ENCODE data around the gene OXT.
"Not testable (repeated sequence)": the region's sequence is repeated elsewhere in the genome, so short reads cannot be mapped to it uniquely, and the experiment has no call there.

Gene OXT

GRCh38 chr20:3068075-3068474 lies 3.3 kb upstream of the OXT start:
- H3K4me3 ChIP-seq, result no peak overlapping the region
- H3K9me3 ChIP-seq (ENCODE audit: low read depth, low read length), result no peaks in the 10 kb centered on the region
- no peak overlapping the region for H3K9ac ChIP-seq (ENCODE audit: insufficient read length)
- no peaks in the 10 kb centered on the region for H3K36me3 ChIP-seq (ENCODE audit: insufficient read depth, low read length)
- TF ChIP-seq EZH2 (IDR thresholded peaks at IDR 0.05), result no peak
- TF ChIP-seq FOXP2 (optimal IDR thresholded peaks at IDR 0.05; ENCODE audit: control extremely low read depth, extremely low read length, insufficient read depth), result no peak
- no peak for TF ChIP-seq POLR2AphosphoS5 (IDR thresholded peaks at IDR 0.05; ENCODE audit: borderline replicate concordance, low read depth, low read length)
- no peak overlapping the region for H3K27ac ChIP-seq
- DNase-seq (ENCODE audit: low read depth, low spot score), result no peak

GRCh38 chr20:3068986-3069900 lies 2.2 kb upstream of the OXT start:
- Histone ChIP-seq H3K36me3 (ENCODE audit: insufficient read depth, low read length) (no peaks in the 10 kb centered on the region), H3K9me3 (ENCODE audit: low read depth, low read length) (no peaks in the 10 kb centered on the region), H3K4me3 (no peak overlapping the region), H3K27ac (no peak overlapping the region), H3K9ac (ENCODE audit: insufficient read length) (no peak overlapping the region)
- TF ChIP-seq EZH2 (IDR thresholded peaks at IDR 0.05), result no peak
- TF ChIP-seq FOXP2 (optimal IDR thresholded peaks at IDR 0.05; ENCODE audit: control extremely low read depth, extremely low read length, insufficient read depth), result no peak
- TF ChIP-seq POLR2AphosphoS5 (IDR thresholded peaks at IDR 0.05; ENCODE audit: borderline replicate concordance, low read depth, low read length), result no peak
- DNase-seq (ENCODE audit: low read depth, low spot score), result no peak

- DNase-seq (ENCODE audit: low read depth, low spot score), result no peak
- Histone ChIP-seq H3K9me3 (ENCODE audit: low read depth, low read length) (no peaks in the 10 kb centered on the region), H3K9ac (ENCODE audit: insufficient read length) (no peak overlapping the region), H3K4me3 (no peak overlapping the region), H3K36me3 (ENCODE audit: insufficient read depth, low read length) (no peaks in the 10 kb centered on the region), H3K27ac (no peak overlapping the region)
- TF ChIP-seq FOXP2 (optimal IDR thresholded peaks at IDR 0.05; ENCODE audit: control extremely low read depth, extremely low read length, insufficient read depth) (no peak), EZH2 (IDR thresholded peaks at IDR 0.05) (no peak), POLR2AphosphoS5 (IDR thresholded peaks at IDR 0.05; ENCODE audit: borderline replicate concordance, low read depth, low read length) (no peak)
These were observed 695 bp upstream of the OXT start for GRCh38 chr20:3070725-3071124.

GRCh38 chr20:3071266-3071609 lies 182 bp upstream of the OXT start:
- no peak for TF ChIP-seq POLR2AphosphoS5 (IDR thresholded peaks at IDR 0.05; ENCODE audit: borderline replicate concordance, low read depth, low read length)
- no peak for TF ChIP-seq FOXP2 (optimal IDR thresholded peaks at IDR 0.05; ENCODE audit: control extremely low read depth, extremely low read length, insufficient read depth)
- TF ChIP-seq EZH2 (IDR thresholded peaks at IDR 0.05), result no peak
- Histone ChIP-seq H3K36me3 (ENCODE audit: insufficient read depth, low read length) (no peaks in the 10 kb centered on the region), H3K27ac (no peak overlapping the region), H3K4me3 (no peak overlapping the region), H3K9ac (ENCODE audit: insufficient read length) (no peak overlapping the region), H3K9me3 (ENCODE audit: low read depth, low read length) (no peaks in the 10 kb centered on the region)
- DNase-seq (ENCODE audit: low read depth, low spot score), result no peak

- TF ChIP-seq EZH2 (IDR thresholded peaks at IDR 0.05), result no peak
- no peak for TF ChIP-seq POLR2AphosphoS5 (IDR thresholded peaks at IDR 0.05; ENCODE audit: borderline replicate concordance, low read depth, low read length)
- no peak for TF ChIP-seq FOXP2 (optimal IDR thresholded peaks at IDR 0.05; ENCODE audit: control extremely low read depth, extremely low read length, insufficient read depth)
- no peaks in the 10 kb centered on the region for H3K9me3 ChIP-seq (ENCODE audit: low read depth, low read length)
- DNase-seq (ENCODE audit: low read depth, low spot score), result no peak
- H3K36me3 ChIP-seq (ENCODE audit: insufficient read depth, low read length), result no peaks in the 10 kb centered on the region
- H3K27ac ChIP-seq, result no peak overlapping the region
- H3K4me3 ChIP-seq, result no peak overlapping the region
- no peak overlapping the region for H3K9ac ChIP-seq (ENCODE audit: insufficient read length)
These were observed 1.3 kb downstream of the OXT start for GRCh38 chr20:3072530-3073250.

GRCh38 chr20:3073251-3073643 lies 1.8 kb downstream of the OXT start:
- not testable (repeated sequence) for DNase-seq (ENCODE audit: low read depth, low spot score); H3K27ac ChIP-seq; H3K36me3 ChIP-seq (ENCODE audit: insufficient read depth, low read length); H3K9me3 ChIP-seq (ENCODE audit: low read depth, low read length); H3K4me3 ChIP-seq; H3K9ac ChIP-seq (ENCODE audit: insufficient read length)

GRCh38 chr20:3074812-3075211 lies 3.4 kb downstream of the OXT start:
- H3K4me3 ChIP-seq, result no peak overlapping the region
- DNase-seq (ENCODE audit: low read depth, low spot score), result no peak
- no peak overlapping the region for H3K9ac ChIP-seq (ENCODE audit: insufficient read length)
- no peak overlapping the region for H3K27ac ChIP-seq
- H3K9me3 ChIP-seq (ENCODE audit: low read depth, low read length), result no peaks in the 10 kb centered on the region
- TF ChIP-seq EZH2 (IDR thresholded peaks at IDR 0.05) (no peak), POLR2AphosphoS5 (IDR thresholded peaks at IDR 0.05; ENCODE audit: borderline replicate concordance, low read depth, low read length) (no peak), FOXP2 (optimal IDR thresholded peaks at IDR 0.05; ENCODE audit: control extremely low read depth, extremely low read length, insufficient read depth) (no peak)
- H3K36me3 ChIP-seq (ENCODE audit: insufficient read depth, low read length), result no peaks in the 10 kb centered on the region

GRCh38 chr20:3075315-3075714 lies 3.9 kb downstream of the OXT start:
- H3K9ac ChIP-seq (ENCODE audit: insufficient read length); H3K9me3 ChIP-seq (ENCODE audit: low read depth, low read length); H3K36me3 ChIP-seq (ENCODE audit: insufficient read depth, low read length); DNase-seq (ENCODE audit: low read depth, low spot score); H3K4me3 ChIP-seq; H3K27ac ChIP-seq: not testable (repeated sequence)

Data from SK-N-MC (cell line).